CD4-positive, alpha-beta T cell treated with Interleukin-15 for 1 hour (primary cell): ENCODE results near the gene CCDC186.
"Not testable (repeated sequence)": the region's sequence is repeated elsewhere in the genome, so short reads cannot be mapped to it uniquely, and the experiment has no call there.

Experiments used
- DNase-seq: peaks from one replicate; pipeline ENCODE4 v3.0.0-alpha.2; 2020

CCDC186 gene

DNA sequence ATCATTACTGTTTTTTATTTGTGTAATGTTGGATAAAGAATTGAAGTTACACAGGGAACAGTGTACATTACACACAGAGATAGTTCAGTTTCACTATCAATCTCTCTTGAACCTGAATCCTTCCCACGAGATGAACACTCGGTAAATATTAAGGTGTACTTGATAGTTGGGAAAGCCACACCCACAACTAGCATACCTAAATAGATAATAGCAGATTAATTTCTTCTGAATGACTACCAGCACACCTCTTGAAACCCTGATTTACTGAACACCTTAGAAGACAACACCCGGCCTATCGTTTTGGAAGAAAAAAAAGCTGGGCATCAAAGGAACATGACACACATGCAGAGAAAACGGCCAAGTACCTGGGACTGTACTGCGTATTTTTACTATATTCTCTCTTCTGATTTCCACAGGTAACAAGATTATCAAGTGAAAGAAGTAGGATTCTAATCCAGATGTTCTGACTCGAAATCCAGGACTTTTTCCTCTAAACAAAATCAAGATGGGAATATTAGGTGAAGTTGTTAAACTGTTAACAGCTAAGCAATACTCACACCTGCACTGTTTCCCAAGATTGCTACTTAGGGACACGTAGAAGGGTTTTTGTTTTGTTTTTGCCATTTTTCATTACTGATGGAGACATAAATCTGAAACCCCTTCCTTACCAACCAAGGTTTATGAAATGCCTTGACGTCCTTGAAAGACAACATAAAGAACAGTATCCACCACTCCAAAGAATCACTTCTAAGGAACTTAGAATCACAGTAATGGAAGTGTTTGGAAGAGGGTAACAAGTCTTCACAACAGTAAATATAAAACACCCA lies 1.0 kb downstream of the CCDC186 start:
- DNase-seq, result no peak

DNA sequence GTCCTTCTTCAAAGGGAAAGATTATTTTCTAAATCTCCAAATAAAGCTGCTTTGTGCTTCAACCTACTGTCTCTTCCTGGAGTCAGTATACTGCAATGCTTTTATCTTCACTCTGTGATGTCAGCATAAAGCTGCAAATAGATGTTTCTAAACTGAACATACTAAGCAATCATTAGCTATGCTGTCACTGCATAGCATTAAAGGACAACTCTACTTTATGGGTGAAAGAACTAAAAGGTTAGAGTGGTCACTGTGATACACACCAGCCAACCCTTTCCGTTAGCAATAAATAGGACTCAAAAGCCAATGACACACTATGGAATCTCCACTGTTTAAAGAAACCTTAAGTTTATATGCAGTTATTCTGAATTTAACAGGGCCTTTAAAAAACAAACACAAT lies 1.8 kb downstream of the CCDC186 start:
- DNase-seq, result no peak

GRCh38 chr10:114168450-114169009 lies 5.5 kb downstream of the CCDC186 start:
- DNase-seq, result no peak

DNA sequence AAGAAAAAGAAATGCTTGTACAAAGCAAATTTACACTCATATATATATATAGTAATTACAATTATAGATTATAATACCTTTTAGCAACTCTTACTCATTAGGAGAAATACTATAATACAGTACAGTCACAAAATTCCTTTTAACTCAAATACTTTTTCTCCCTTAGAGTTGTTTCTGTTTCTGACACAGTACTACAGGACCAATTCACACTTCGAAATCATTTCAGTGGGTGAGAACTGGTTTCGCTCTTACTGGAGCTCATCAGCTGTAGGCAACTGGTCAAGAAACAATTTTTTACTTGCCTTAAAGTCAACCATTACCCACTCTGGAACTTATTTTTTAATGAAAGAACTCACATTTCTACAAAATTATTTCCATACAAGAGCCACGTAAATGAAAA lies 6.0 kb downstream of the CCDC186 start:
- DNase-seq, result no peak

- no peak for DNase-seq
Observed at GRCh38 chr10:114166494-114166893, 7.5 kb downstream of the CCDC186 start.

DNA sequence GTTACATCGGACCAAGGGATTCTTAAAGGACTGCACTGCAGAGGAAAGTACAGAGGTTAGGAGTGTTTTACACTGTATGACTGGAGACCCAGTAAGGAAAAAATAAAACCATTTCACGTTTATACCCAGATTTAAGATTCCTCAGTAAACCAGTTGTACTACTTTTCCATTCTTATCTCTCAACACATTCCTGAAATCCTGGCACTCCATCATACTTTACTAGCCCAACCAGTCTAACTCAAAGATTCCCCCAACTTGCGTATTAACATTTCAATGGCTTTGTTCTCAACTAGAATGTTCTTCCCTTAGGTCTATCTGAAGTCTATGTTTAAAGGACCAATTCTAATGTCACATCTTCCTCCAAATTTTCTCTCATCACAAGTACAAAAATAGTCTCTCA lies 8.0 kb downstream of the CCDC186 start:
- no peak for DNase-seq

- DNase-seq, result no peak
Observed at GRCh38 chr10:114163062-114163461, 10.9 kb downstream of the CCDC186 start.

GRCh38 chr10:114157912-114158311 lies 16.1 kb downstream of the CCDC186 start:
- DNase-seq, result no peak

DNA sequence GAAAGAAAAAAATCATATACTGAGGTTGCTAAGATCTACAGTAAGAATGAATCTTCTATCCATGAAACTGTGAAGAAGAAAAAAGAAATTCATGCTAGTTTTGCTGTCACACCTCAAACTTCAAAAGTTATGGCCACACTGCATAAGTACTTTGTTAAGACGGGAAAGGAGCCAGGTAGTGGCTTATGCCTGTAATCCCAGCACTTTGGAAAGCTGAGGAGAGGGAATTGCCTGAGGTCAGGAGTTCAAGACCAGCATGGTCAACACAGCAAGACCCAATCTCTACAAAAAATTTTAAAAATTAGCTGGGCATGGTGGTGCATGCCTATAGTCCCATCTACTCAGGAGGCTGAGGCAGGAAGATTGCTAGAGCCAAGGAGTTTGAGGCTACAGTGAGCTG lies 22.1 kb downstream of the CCDC186 start:
- no peak for DNase-seq

GRCh38 chr10:114151486-114151885 lies 22.5 kb downstream of the CCDC186 start:
- DNase-seq, result no peak

DNA sequence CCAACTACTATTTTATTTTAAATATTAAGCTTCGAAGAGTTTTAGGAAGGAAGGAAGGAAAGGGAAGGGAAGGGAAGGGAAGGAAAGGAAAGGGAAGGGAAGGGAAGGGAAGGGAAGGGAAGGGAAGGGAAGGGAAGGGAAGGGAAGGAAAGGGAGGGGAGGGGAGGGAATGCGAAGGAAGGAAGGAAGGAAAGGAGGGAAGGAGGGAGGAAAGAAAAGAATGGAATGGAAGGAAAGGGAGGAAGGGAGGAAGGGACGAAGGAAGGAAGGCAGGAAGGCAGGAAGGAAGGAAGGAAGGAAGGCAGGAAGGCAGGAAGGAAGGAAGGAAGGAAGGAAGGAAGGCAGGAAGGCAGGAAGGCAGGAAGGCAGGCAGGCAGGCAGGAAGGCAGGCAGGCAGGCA lies 24.5 kb downstream of the CCDC186 start:
- not testable (repeated sequence) for DNase-seq

DNA sequence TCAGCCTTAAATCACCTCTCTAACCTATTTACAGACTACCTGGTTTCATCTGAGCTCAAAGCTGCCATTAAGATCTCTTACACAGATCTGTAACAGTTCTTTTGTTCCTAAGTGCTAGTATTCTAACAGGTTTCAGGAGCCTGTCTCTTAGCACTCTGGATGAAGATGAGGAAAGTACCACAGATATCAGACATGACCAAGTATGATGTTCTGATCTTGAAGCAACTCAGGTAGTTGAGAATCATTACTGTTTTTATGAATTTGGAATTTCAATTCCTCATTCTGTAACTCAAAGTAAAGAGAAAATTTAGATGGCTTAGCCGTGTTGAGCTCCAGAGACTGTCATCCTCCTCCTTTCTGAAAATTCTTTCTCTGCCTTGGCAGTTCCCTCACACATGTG lies 30.8 kb downstream of the CCDC186 start:
- DNase-seq, result no peak

DNA sequence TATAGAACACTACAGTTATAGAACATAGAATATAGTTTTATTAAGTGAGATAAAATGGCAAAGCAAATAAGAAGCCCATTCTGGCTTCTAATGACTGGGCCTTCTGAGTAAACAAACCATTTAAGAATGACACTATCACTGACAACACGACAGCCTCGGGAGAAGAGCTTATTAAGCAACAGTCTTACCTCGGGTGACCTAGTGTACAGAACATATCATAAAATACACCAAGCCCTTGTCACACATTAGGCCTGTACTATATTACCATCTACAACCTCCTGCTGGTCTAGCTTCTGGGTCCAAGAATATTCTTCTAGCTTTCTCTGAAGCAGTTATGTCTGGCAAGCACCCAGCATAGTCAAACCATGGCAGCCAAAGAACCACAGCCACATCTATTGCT lies 32.0 kb downstream of the CCDC186 start:
- DNase-seq, result no peak

DNA sequence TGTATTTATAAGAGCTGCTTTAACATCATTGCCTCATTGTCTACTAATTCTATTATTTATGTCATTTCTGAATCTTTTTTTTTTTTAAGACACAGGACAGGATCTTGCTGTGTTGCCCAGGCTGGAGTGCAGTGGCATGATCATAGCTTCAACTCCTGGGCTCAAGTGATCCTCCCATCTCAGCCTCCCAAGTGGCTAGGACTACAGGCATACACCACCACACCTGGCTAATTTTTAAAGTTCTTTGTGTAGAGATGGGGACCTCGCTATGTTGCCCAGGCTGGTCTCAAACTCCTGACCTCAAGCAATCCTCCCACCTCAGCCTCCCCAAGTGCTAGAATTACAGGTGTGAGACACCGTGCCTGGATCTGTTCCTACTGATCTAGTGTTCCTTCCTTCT lies 33.2 kb downstream of the CCDC186 start:
- DNase-seq, result not testable (repeated sequence)

DNA sequence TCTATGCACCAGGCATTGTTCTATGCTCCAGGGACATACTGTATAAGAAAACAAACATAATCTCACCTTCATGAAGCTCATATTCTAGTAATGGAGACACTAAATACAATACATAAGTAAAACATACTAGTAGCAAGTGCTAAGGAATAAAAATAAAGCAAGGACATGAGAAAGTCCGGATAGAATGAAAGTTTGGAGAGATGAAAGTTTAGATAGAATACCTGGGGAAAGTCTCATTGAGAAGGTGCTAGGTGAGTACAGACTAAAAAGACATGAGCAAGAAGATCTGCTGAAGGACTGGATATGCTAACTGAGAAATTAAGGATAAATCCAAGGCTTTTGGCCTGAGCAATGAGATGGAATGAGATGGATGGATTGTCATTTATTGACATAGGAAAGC lies 34.0 kb downstream of the CCDC186 start:
- no peak for DNase-seq

- no peak for DNase-seq
Observed at GRCh38 chr10:114138581-114138980, 35.4 kb downstream of the CCDC186 start.

DNA sequence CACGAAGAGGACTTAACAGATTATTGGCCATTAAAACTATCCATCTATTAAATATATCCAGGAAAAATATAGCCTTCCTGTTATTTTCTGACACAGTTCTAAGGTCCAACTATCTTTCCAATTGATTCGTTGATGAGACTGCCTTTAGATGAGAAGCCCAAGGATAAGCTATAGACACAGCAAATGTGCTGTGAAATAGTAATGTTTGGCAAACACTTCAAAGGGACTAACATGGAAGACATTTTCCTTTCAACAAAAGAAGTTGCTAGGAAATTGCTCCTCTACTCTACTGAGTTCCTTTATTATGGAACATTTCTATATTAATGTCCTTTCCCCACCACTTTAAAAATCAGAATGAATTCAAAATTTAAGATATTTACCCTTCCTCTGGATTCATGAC lies 38.5 kb downstream of the CCDC186 start:
- DNase-seq, result no peak

DNA sequence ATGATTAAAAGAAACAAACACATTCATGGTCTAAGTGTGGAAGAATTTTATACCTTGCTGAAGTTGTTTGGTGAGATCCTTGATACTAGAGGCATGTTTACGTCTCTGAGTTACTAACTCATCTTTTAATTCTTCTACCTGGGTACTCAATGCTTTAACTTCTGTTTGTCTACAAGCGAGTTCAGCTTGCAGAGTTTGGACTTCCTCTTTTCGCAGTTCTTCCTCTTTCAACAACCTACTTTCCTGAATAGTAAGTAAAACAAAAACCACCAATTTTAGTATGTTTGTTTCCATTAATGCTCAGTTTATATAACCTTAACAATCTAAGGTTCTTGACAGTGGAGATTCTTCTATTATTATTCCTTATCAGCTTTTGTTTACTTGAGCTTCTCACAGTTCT lies 42.9 kb downstream of the CCDC186 start:
- no peak for DNase-seq

GRCh38 chr10:114121031-114121430 lies 53.0 kb downstream of the CCDC186 start:
- DNase-seq, result no peak

DNA sequence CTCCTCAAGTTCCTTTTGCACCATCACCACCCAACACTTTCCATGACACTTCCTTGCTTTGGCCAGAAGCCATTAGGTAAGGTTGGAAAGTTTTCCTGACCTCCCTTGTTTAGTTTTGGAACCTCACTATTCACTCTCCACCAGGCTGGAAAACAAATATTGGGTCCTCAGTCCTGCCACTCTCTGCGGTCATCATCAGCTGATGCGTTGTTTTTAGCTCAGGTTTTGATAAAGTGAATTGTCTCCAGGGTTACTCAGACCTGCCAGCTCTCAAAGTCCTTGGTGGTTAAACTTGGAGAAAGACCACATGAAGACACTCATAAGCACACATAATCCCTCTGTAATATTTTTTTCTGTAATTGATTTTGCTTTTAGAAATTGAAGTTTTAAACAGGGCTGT lies 55.5 kb downstream of the CCDC186 start:
- no peak for DNase-seq

- DNase-seq, result no peak
Observed at GRCh38 chr10:114117728-114118127, 56.3 kb downstream of the CCDC186 start.

DNA sequence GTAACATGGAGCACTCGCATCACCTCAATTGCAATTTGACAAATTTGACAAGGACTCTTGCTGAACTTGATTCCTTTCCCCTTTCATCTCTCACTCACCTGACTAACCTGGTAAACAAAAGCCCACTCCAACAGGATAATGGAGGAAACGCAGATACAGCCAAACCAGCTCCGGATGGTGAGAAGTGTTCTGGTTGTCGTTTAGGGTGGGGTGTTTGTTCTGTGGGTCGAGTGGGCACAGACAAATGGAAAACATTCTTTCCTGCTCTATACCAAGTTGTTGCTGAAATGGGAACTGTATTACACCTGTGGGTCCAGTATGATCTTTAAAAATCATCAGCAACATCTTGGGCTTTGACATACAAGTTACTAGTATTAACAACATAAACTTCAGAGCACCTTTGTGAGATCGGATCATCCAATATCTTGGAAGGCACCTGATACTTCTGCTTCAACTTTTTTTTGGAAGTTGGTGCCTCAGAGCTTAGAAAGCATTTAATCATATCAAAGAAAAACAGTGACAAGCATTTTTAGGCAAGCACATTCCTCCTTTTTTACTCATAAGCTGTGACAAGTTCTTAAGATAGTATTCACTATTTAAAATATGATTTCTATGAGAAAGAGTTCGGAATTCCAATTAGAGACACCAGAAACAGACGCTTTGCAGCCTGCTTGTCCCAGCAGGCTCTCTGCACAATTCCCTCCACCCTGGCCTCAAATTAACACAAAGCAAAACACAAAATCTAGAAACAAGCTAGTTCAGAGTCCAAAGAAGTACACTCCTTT lies 58.1 kb downstream of the CCDC186 start:
- no peak for DNase-seq

DNA sequence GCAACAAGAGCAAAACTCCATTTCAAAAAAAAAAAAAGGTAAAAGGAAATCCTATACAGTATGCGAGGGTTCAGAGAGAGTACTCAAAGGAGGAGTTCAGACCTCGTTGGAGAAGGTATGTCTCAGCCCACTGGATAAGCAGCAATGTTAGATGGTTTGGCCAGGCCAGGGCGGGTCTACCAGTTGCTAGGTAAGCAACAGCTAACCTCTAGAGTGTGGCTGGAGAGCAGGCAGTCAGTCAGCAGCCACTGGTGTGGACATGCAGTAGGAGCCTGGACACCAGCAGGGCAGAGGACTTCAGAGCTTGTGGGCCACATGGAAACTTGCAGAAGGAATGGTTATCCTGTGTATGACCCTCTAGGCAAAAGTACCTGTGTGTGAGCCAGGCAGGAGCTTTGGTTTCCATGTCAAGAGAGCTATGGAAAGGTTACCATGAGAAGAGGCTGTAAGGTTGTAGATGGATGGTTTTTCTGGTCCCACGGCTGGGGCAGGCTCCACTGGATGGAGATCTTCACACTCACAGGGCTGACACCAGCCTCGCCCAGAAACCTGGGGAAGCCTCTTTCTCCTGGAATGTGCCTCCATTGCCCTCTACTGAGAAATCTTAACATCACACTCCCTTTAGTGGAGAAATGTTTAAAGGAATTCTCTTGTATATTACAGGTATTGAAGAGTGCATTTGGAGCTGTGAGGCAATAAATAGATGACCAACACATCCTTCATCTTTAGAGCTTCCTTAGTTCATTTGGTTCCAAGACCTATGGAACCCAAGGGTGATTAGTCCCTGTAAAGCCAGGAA lies 63.6 kb downstream of the CCDC186 start:
- no peak for DNase-seq
